Uterus (tissue), 4 donors: Measurements from ENCODE around the gene GALNT14. TPM values are rescaled to one million over a fixed set of nuclear protein-coding genes. Genes with fewer than 3 reads are reported as not detected.
A peak's percentile ranks its signal among the peaks of the same experiment; 100 is the strongest.

Experiments used
- DNase-seq, 2 donors: peaks; one replicate each; pipeline ENCODE4 v3.0.0-alpha.2; 2019 to 2020
- H3K27ac ChIP-seq, 2 donors: fragments of 200-600 bp; sonication (generic); 1 replicate in 1 of 2; 2 replicates in 1 of 2; pipeline ENCODE4 v1.5.1; 2016 to 2018
- H3K27me3 ChIP-seq, 2 donors: fragments of 200-600 bp; sonication (generic); one replicate each; pipeline ENCODE4 v1.5.1; 2018 to 2019; ENCODE audit warnings: control low read depth in 1 of 2
- H3K36me3 ChIP-seq, 2 donors: fragments of 200-600 bp; sonication (generic); one replicate each; pipeline ENCODE4 v1.5.1; 2019; ENCODE audit warnings: control low read depth in 1 of 2
- H3K4me1 ChIP-seq, 2 donors: fragments of 200-600 bp; sonication (generic); one replicate each; pipeline ENCODE4 v1.5.1; 2018 to 2019; ENCODE audit warnings: control low read depth in 1 of 2
- H3K4me3 ChIP-seq, 2 donors: fragments of 200-600 bp; sonication (generic); 1 replicate in 1 of 2; 2 replicates in 1 of 2; pipeline ENCODE4 v1.5.1; 2018 to 2019; ENCODE audit warnings: mild to moderate bottlenecking in 1 of 2
- H3K9me3 ChIP-seq, 2 donors: fragments of 200-600 bp; sonication (generic); one replicate each; pipeline ENCODE4 v1.5.1; 2019; ENCODE audit warnings: control low read depth in 1 of 2
- POLR2A ChIP-seq, 2 donors: fragments of 450-650 bp; IDR thresholded peaks; one replicate each; pipeline ENCODE4 v1.6.1; 2016; ENCODE audit warnings: antibody characterized with exemption in 2 of 2, mild to moderate bottlenecking in 1 of 2, moderate library complexity in 1 of 2
- intact Hi-C: fragments of 100-400 bp; cut with DNase I; formaldehyde crosslinking; loops from one replicate; pipeline ENCODE4 v1.15.1; 2023; ENCODE audit warnings: low total_unique reads
- total RNA-seq, 4 donors: library from RNA; depleted of rRNA in 3 of 4; stranded (reverse); fragments of >200 nt in 3 of 4; gene quantifications; one replicate each; pipeline versions ENCODE4 v1.1.0 to v1.2.4, GENCODE V29; 2014 to 2023
- TF ChIP-seq, protein P1 (sequence below), 4 experiments: fragments of 200-600 bp in 2 of 4; fragments of 450-650 bp in 2 of 4; sonication (generic) in 2 of 4; IDR thresholded peaks; one replicate each; pipeline ENCODE4 v1.5.1; 2016 to 2019; ENCODE audit warnings: antibody characterized with exemption in 4 of 4, mild to moderate bottlenecking in 2 of 4, moderate library complexity in 1 of 4
- donor health status: DM: yes; HTN: yes; CAD: no.

GALNT14 gene
- total RNA-seq, 4 donors from 2014 or later: 0.58 to 4.0 TPM; not detected in 2

DNA sequence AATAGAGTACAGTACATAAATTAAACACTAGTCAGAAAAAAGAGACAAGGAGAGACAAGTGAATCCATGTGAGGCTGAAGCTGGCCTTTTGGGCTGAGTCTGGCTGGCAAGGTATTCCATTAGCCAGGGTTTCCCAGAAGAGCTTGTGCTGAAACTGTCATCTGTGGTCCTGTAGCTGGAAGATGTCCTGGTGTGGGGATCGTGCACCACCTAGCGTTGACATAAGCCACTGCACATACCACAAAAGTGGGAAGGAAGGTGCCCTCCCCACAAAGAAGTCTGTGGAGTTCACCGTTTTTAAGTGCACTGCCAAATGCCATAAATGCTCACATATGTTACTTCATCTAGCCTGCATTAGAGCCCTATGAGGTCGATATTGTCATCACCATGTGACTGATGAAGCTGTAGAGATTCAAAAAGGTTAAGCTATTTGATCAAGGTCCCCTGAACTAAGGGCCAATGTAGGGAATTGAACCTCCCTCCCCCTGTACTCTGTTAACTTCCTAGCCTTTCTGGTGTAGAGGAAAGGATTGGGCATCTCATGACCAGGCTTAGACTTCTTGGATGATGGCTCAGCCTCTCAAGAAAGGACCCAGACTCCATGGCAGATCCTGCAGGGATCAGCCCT, 31.9 kb upstream of the GALNT14 start:
- Histone ChIP-seq H3K9me3 (no peaks in the 10 kb centered on the region), H3K4me3 (no peak overlapping the region), H3K4me1 (no peaks in the 10 kb centered on the region), H3K36me3 (no peaks in the 10 kb centered on the region), H3K27ac (no peak overlapping the region), H3K27me3 (no peaks in the 10 kb centered on the region)
- intact Hi-C loops: loop anchor here (5.0 kb wide), 1 partner anchor 453 kb away; no protein-coding TSS in a partner anchor
- no peak for TF ChIP-seq POLR2A (IDR thresholded peaks at IDR 0.05)
- TF ChIP-seq, protein P1, sequence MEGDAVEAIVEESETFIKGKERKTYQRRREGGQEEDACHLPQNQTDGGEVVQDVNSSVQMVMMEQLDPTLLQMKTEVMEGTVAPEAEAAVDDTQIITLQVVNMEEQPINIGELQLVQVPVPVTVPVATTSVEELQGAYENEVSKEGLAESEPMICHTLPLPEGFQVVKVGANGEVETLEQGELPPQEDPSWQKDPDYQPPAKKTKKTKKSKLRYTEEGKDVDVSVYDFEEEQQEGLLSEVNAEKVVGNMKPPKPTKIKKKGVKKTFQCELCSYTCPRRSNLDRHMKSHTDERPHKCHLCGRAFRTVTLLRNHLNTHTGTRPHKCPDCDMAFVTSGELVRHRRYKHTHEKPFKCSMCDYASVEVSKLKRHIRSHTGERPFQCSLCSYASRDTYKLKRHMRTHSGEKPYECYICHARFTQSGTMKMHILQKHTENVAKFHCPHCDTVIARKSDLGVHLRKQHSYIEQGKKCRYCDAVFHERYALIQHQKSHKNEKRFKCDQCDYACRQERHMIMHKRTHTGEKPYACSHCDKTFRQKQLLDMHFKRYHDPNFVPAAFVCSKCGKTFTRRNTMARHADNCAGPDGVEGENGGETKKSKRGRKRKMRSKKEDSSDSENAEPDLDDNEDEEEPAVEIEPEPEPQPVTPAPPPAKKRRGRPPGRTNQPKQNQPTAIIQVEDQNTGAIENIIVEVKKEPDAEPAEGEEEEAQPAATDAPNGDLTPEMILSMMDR (IDR thresholded peaks at IDR 0.05): peak; percentile 65 to 82 (median 76)
- peak; percentile 17 to 28 for DNase-seq

DNA sequence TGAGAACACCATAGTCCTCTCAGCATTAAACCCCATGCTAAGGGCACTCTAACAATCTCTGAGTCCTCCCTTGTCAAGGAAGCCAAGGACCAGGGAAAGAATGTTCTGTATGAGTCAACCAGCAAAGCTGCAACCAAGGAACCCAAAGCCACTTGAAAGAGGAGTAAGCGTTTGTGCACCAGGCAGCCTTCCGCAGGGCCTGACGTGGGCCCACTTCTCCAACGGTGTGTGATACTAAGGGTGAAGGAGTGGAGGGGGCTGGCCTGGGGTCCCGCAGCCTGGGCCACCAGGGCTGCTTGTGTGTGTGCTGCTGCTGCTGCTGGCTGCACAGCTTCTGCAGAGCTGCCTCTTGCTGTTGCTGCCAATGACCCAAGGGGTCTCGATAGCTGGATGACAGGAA, 30.1 kb upstream of the GALNT14 start:
- Histone ChIP-seq H3K4me3 (no peak overlapping the region), H3K27me3 (no peaks in the 10 kb centered on the region), H3K9me3 (no peaks in the 10 kb centered on the region), H3K4me1 (no peaks in the 10 kb centered on the region), H3K27ac (no peak overlapping the region), H3K36me3 (no peaks in the 10 kb centered on the region)
- intact Hi-C loops: no loop called here
- DNase-seq: no peak
- TF ChIP-seq POLR2A (IDR thresholded peaks at IDR 0.05): no peak
- TF ChIP-seq, protein P1 (IDR thresholded peaks at IDR 0.05): no peak

DNA sequence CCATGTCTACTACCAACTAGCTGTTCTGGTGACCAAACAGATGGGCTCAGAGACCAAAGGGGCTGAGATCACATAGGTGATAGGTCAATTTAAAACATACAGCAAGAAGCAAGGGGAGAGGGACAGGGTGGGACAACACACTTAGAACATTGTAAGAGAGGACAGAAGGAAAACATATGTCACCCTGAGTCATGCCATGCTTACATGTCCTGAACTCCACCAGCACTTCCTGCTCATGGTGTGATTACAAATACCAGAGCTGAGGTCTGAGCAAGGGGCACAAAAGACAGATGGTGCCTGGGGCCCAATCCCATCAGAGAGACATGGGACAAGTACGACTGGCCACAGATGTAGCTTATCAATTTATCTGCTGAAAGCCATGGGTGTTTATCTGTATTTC, 28.7 kb upstream of the GALNT14 start:
- H3K9me3 ChIP-seq: no peaks in the 10 kb centered on the region
- no peak overlapping the region for H3K4me3 ChIP-seq
- H3K27me3 ChIP-seq: no peaks in the 10 kb centered on the region
- H3K4me1 ChIP-seq: no peaks in the 10 kb centered on the region
- TF ChIP-seq, protein P1 (IDR thresholded peaks at IDR 0.05): no peak
- intact Hi-C loops: no loop called here
- no peak overlapping the region for H3K27ac ChIP-seq
- no peaks in the 10 kb centered on the region for H3K36me3 ChIP-seq
- DNase-seq: no peak

DNA sequence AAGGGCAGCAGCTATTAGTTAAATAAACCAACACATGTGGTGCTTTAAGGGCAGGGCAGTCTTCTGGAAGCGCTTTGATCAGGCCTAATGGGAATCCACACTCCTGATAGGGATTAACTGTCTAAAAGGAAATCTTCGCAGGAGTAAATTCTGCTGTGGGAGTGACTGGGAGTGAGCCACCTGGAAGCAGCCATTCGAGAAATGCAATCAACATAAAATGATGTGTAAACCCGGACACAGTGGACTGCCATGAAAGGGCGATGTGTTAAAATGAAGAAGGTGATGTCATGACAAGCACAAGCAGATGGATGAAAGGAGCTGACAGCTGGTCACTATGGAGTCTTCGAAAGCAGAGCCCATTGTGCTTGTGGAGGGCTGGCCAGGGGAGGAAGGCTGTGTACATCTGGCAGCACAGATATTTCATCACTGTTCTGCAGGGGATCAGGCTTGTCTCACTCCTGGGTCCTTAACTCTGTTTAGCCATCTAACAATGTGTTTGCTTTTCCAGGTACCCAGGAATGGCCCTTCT, 24.8 kb upstream of the GALNT14 start:
- no peak for TF ChIP-seq POLR2A (IDR thresholded peaks at IDR 0.05)
- TF ChIP-seq, protein P1 (IDR thresholded peaks at IDR 0.05): no peak
- H3K9me3 ChIP-seq: no peaks in the 10 kb centered on the region

DNA sequence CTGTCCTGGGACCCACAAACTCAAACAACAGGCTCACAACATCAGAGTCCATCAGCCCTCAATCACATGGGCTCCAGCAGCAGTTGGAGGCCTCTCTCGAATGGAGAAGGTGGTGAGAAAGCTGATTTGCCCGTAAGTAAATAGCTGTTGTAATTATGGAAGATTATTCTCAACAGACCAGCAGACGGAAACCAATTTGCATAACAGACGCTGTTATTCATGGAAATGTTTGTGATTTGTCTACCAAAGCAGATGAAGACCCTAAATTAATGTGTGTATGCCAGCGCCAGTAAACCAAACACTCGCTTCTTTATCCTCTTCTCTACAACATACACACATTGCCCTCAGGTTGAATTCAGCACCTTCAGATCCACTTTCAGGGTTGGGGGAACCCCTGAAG, 23.4 kb upstream of the GALNT14 start:
- Histone ChIP-seq H3K27ac (no peak overlapping the region), H3K4me3 (no peak overlapping the region), H3K9me3 (no peaks in the 10 kb centered on the region), H3K4me1 (no peaks in the 10 kb centered on the region), H3K27me3 (no peaks in the 10 kb centered on the region), H3K36me3 (no peaks in the 10 kb centered on the region)
- TF ChIP-seq, protein P1 (IDR thresholded peaks at IDR 0.05): no peak
- no peak for TF ChIP-seq POLR2A (IDR thresholded peaks at IDR 0.05)
- intact Hi-C loops: no loop called here
- no peak for DNase-seq

More for the DNA sequence above, 24.8 kb upstream of the GALNT14 start:
- Histone ChIP-seq H3K27me3 (no peaks in the 10 kb centered on the region), H3K4me1 (no peaks in the 10 kb centered on the region), H3K27ac (no peak overlapping the region), H3K4me3 (no peak overlapping the region), H3K36me3 (no peaks in the 10 kb centered on the region)
- intact Hi-C loops: no loop called here
- no peak for DNase-seq
